Heart left ventricle (tissue), 16 donors: Measurements from ENCODE around the gene MARK4. TPM values are rescaled to one million over a fixed set of nuclear protein-coding genes. Genes with fewer than 3 reads are reported as not detected.

Experiments used
- ATAC-seq, 4 donors: fragments of 200-7000 bp; cut with Tn5 transposase; one replicate each; pipeline ENCODE4 v1.9.1; 2020 to 2022; ENCODE audit warnings: moderate library complexity in 4 of 4, mild to moderate bottlenecking in 3 of 4, moderate number of reproducible peaks in 1 of 4
- DNase-seq, 5 donors: peaks; one replicate each; pipeline ENCODE4 v3.0.0-alpha.2; 2020
- H3K27ac ChIP-seq, 12 donors: fragments of 200-600 bp; sonication (generic) in 4 of 12; one replicate each; pipeline versions ENCODE4 v1.5.0 to v1.8.0; 2016 to 2022; ENCODE audit warnings: mild to moderate bottlenecking in 2 of 12
- H3K27me3 ChIP-seq, 9 donors: fragments of 200-600 bp; sonication (generic) in 2 of 9; one replicate each; pipeline versions ENCODE4 v1.5.1 to v1.8.0; 2016 to 2022; ENCODE audit warnings: mild to moderate bottlenecking in 3 of 9
- H3K36me3 ChIP-seq, 9 donors: fragments of 200-600 bp; sonication (generic) in 2 of 9; one replicate each; pipeline versions ENCODE4 v1.5.0 to v1.8.0; 2018 to 2022; ENCODE audit warnings: mild to moderate bottlenecking in 2 of 9
- H3K4me1 ChIP-seq, 12 donors: fragments of 200-600 bp; sonication (generic) in 4 of 12; one replicate each; pipeline versions ENCODE4 v1.5.0 to v1.8.0; 2016 to 2022; ENCODE audit warnings: mild to moderate bottlenecking in 3 of 12
- H3K4me3 ChIP-seq, 12 donors: fragments of 200-600 bp; sonication (generic) in 4 of 12; one replicate each; pipeline versions ENCODE4 v1.5.0 to v1.8.0; 2017 to 2022; ENCODE audit warnings: mild to moderate bottlenecking in 9 of 12, moderate library complexity in 4 of 12
- H3K9me3 ChIP-seq, 12 donors: fragments of 200-600 bp; sonication (generic) in 4 of 12; one replicate each; pipeline versions ENCODE4 v1.5.0 to v1.8.0; 2016 to 2022; ENCODE audit warnings: mild to moderate bottlenecking in 1 of 12
- POLR2A ChIP-seq, 2 donors: fragments of 450-650 bp; IDR thresholded peaks; one replicate each; pipeline ENCODE4 v1.6.1; 2017; ENCODE audit warnings: antibody characterized with exemption in 2 of 2, mild to moderate bottlenecking in 2 of 2, moderate library complexity in 2 of 2
- WGBS, 4 donors: extraction: QIAGEN DNeasy Blood & Tissue Kit in 2 of 4; methylation state at CpG; one replicate each; pipeline versions ENCODE4 v1.1.5 to v1.1.7; 2013 to 2018; 5-methylcytosine and 5-hydroxymethylcytosine counted together
- intact Hi-C, 10 donors: fragments of 100-400 bp; cut with DNase I; formaldehyde crosslinking; loops; one replicate each; pipeline versions ENCODE4 v1.11.1 to v1.14.2; 2022
- polyA plus RNA-seq, 2 donors: library from polyadenylated mRNA; stranded (reverse); fragments of 200-250 nt; gene quantifications; one replicate each; pipeline ENCODE4 v1.2.3, GENCODE V29; 2013
- total RNA-seq, 9 donors: library from RNA; depleted of rRNA in 2 of 9; stranded (reverse); fragments of >200 nt in 2 of 9; fragmentation: NEBNext Ultra II Directional in 3 of 9; extraction: Animal tissue kit (Norgen Biotek cat#: 25700) in 3 of 9; gene quantifications; one replicate each; pipeline versions ENCODE4 v1.1.0 to v1.2.4, GENCODE V29; 2016 to 2023
- TF ChIP-seq, protein P1 (sequence below), 12 donors: fragments of 200-600 bp; sonication (generic) in 4 of 12; IDR thresholded peaks; one replicate each; pipeline versions ENCODE4 v1.5.0 to v1.8.0; 2018 to 2022; ENCODE audit warnings: antibody characterized with exemption in 12 of 12, mild to moderate bottlenecking in 5 of 12
- donor health status: ischemic (EF 13 %, LVEDD 7.1; RV severe dilation, severe dysfunction).
- donor health status: healthy with polysubstance abuse.
- donor health status: DM: no; HTN: yes; CAD: no.
- donor health status: DM: no; HTN: no; CAD: no.
- donor health status: ischemic (EF 25% LVEDD 6.9; RV normal size, moderate dysfunction).
- donor health status: ischemic (EF 25% LVEDD 5.7; RV mildly dilated, moderate dysfunction).
- donor health status: healthy.
- donor health status: DM: yes; HTN: yes; CAD: no.
- donor health status: ischemic (EF 35%, LVEDD 5.7; RV mildly dilated, moderate dysfunction).
- donor health status: nonischemic (EF 11% LVEDD 7.7; RV severe dilation, severe dysfunction).
- donor health status: DM: yes; HTN: yes; CAD: no.
- donor health status: PGD.
- donor health status: ischemic (EF 29% LVEDD 5.4; RV normal size, mild dysfunction).
- donor health status: nonischemic (EF 23%, LVEDD 6.1; RV moderate dilation, normal function).

MARK4 gene
- total and polyA plus RNA-seq, 11 donors: 18.0 to 46.9 (median 28.6) TPM

DNA sequence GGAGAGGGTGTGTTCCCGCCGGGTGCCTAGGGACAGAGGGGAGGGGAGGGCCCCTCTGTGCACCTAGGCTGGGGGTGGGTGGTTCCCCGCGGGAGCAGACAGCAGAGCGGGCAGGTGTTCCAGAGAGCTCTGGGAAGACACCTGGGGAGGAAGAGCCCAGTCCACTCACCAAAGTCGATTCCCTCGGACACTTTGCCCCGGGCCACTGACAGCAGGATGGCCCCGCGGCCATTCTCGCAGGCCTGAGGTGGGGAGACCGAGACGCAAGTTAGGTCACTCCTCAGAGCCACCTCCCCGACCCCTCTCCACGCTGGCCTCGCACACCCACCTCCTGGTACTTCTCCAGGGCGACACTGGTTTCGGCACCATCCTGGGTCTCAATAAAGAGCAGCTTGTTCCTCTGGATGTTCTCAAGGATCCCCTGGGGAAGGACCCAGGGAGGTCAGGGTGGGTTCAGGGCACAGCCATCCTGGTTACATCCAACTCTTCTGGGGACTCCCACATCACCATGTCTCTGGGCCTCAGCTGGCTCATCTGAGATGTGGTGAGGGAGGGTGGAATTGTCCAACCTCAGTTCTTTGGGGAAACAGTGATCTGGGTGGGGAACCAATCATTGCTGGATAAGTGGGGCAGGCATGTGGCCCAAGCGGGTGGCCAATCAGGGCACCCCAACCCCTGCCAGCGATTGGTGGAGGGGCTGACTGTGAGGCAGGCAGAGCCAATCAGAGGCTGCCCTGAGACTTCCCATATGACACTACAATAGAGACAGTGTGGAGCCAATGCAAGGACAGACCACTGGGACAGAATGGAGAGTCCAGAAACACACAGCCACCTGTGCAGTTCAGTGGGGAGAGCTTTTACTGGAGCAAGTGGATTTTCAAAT, 102.1 kb downstream of the MARK4 start:
- DNase-seq (no peak), ATAC-seq (no peak)
- no peak overlapping the region for H3K4me3 ChIP-seq
- H3K36me3 ChIP-seq: peaks cover 0 to 56% (median 28%) of the 10 kb centered on the region in 9 donors
- no peaks in the 10 kb centered on the region for H3K27me3 ChIP-seq
- WGBS, 4 donors: 91 to 93% (median 92%) methylated on average over 19 to 20 of the region's 20 CpGs
- intact Hi-C loops: no loop called here
- H3K9me3 ChIP-seq: no peaks in the 10 kb centered on the region
- no peak overlapping the region for H3K27ac ChIP-seq
- no peaks in the 10 kb centered on the region for H3K4me1 ChIP-seq
- TF ChIP-seq POLR2A (IDR thresholded peaks at IDR 0.05): no peak
- TF ChIP-seq, protein P1, sequence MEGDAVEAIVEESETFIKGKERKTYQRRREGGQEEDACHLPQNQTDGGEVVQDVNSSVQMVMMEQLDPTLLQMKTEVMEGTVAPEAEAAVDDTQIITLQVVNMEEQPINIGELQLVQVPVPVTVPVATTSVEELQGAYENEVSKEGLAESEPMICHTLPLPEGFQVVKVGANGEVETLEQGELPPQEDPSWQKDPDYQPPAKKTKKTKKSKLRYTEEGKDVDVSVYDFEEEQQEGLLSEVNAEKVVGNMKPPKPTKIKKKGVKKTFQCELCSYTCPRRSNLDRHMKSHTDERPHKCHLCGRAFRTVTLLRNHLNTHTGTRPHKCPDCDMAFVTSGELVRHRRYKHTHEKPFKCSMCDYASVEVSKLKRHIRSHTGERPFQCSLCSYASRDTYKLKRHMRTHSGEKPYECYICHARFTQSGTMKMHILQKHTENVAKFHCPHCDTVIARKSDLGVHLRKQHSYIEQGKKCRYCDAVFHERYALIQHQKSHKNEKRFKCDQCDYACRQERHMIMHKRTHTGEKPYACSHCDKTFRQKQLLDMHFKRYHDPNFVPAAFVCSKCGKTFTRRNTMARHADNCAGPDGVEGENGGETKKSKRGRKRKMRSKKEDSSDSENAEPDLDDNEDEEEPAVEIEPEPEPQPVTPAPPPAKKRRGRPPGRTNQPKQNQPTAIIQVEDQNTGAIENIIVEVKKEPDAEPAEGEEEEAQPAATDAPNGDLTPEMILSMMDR (IDR thresholded peaks at IDR 0.05): no peak

DNA sequence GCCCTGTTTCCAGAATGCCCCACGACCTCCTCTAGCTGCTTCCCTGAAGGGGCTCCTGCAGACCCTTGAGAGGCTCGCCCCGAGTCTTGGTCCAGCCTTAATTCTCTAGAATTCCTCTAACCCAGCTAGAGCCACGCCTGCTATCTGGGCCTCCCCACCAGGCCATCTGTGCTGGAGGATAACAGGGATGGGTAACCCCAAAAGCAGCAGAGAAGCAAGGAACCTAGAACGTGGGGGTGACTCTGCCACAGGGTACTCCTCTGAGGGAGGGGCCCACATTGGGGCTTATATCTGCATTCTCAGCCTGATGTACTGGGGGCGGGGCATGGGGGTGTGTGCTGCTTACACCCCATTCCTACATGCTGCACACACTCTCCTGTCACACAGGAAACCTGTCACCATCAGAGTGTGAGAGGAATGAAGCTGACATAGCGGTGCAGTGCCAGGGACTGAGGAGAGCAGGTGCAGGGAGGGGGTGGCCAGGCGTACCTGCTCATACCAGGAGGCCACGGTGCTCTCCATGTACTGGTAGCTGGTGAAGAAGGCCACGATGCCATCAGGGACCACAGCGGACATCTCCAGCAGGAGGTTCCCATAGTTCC, 103.3 kb downstream of the MARK4 start:
- no peak overlapping the region for H3K27ac ChIP-seq
- ATAC-seq (no peak), DNase-seq (no peak)
- no peak for TF ChIP-seq POLR2A (IDR thresholded peaks at IDR 0.05)
- TF ChIP-seq, protein P1 (IDR thresholded peaks at IDR 0.05): no peak
- no peaks in the 10 kb centered on the region for H3K27me3 ChIP-seq
- H3K9me3 ChIP-seq: no peaks in the 10 kb centered on the region
- H3K36me3 ChIP-seq: peaks cover 0 to 58% (median 28%) of the 10 kb centered on the region in 9 donors
- WGBS, 4 donors: 90 to 94% (median 92%) methylated on average over 10 to 11 of the region's 11 CpGs
- H3K4me3 ChIP-seq: no peak overlapping the region
- intact Hi-C loops: no loop called here
- no peaks in the 10 kb centered on the region for H3K4me1 ChIP-seq

Other genes starting within 250 kb of the MARK4 start
- 10 to 100 TPM in 2 of 9 donors, 1 to 10 TPM in 7; 2.8 to 23.2 (median 6.7) TPM for gene RELB, start 249.8 kb upstream of the MARK4 start, total RNA-seq
- gene RELB, start 249.8 kb upstream of the MARK4 start, polyA plus RNA-seq: 10 to 100 TPM in 1 of 2 donors, 1 to 10 TPM in 1; 1.6 to 15.0 TPM
- gene CLASRP, start 212.2 kb upstream of the MARK4 start, total RNA-seq: 10 to 100 TPM; 26.0 to 68.2 (median 32.4) TPM
- gene CLASRP, start 212.2 kb upstream of the MARK4 start, polyA plus RNA-seq: 10 to 100 TPM; 25.8 to 47.5 TPM
- 1 to 10 TPM in 1 of 9 donors, under 1 TPM in 6, not detected in 2; 0.16 to 1.2 (median 0.36) TPM for gene ZNF296, start 174.8 kb upstream of the MARK4 start, total RNA-seq
- gene ZNF296, start 174.8 kb upstream of the MARK4 start, polyA plus RNA-seq: under 1 TPM; 0.19 to 0.46 TPM
- 10 to 100 TPM; 11.4 to 22.0 (median 17.0) TPM for gene GEMIN7, start 172.0 kb upstream of the MARK4 start, total RNA-seq
- 10 to 100 TPM; 25.0 to 40.8 TPM for gene GEMIN7, start 172.0 kb upstream of the MARK4 start, polyA plus RNA-seq
- gene PPP1R37, start 158.1 kb upstream of the MARK4 start, total RNA-seq: 10 to 100 TPM; 16.0 to 33.7 (median 17.1) TPM
- gene PPP1R37, start 158.1 kb upstream of the MARK4 start, polyA plus RNA-seq: 10 to 100 TPM; 24.0 to 27.9 TPM
- gene NKPD1, start 90.3 kb upstream of the MARK4 start, total RNA-seq: under 1 TPM in 3 of 9 donors, not detected in 6; 0.09 to 0.28 (median 0.09) TPM
- under 1 TPM in 1 of 2 donors, not detected in 1; 0.18 TPM for gene NKPD1, start 90.3 kb upstream of the MARK4 start, polyA plus RNA-seq
- 10 to 100 TPM in 8 of 9 donors, 1 to 10 TPM in 1; 7.7 to 22.8 (median 18.6) TPM for gene TRAPPC6A, start 73.0 kb upstream of the MARK4 start, total RNA-seq
- gene TRAPPC6A, start 73.0 kb upstream of the MARK4 start, polyA plus RNA-seq: 10 to 100 TPM; 12.3 to 19.2 TPM
- gene BLOC1S3, start 72.5 kb upstream of the MARK4 start, total RNA-seq: 1 to 10 TPM; 2.9 to 8.1 (median 4.8) TPM
- 1 to 10 TPM; 2.0 to 8.0 TPM for gene BLOC1S3, start 72.5 kb upstream of the MARK4 start, polyA plus RNA-seq
- 1 to 10 TPM in 4 of 9 donors, under 1 TPM in 5; 0.32 to 2.5 (median 0.85) TPM for gene EXOC3L2, start 5.9 kb upstream of the MARK4 start, total RNA-seq
- 1 to 10 TPM in 1 of 2 donors, under 1 TPM in 1; 0.88 to 1.3 TPM for gene EXOC3L2, start 5.9 kb upstream of the MARK4 start, polyA plus RNA-seq
- over 10,000 TPM in 1 of 9 donors, 1,000 to 10,000 TPM in 8; 1,947 to 11,128 (median 3,786) TPM for gene CKM, start 71.6 kb downstream of the MARK4 start, total RNA-seq
- 1,000 to 10,000 TPM; 1,885 to 6,019 TPM for gene CKM, start 71.6 kb downstream of the MARK4 start, polyA plus RNA-seq
- under 1 TPM in 4 of 9 donors, not detected in 5; 0.12 to 0.69 (median 0.30) TPM for gene KLC3, start 89.5 kb downstream of the MARK4 start, total RNA-seq
- gene KLC3, start 89.5 kb downstream of the MARK4 start, polyA plus RNA-seq: under 1 TPM in 1 of 2 donors, not detected in 1; 0.32 TPM
- 10 to 100 TPM in 8 of 9 donors, 1 to 10 TPM in 1; 9.8 to 24.1 (median 13.9) TPM for gene ERCC2, start 119.3 kb downstream of the MARK4 start, total RNA-seq
- gene ERCC2, start 119.3 kb downstream of the MARK4 start, polyA plus RNA-seq: 1 to 10 TPM; 5.8 to 8.4 TPM
- gene PPP1R13L, start 153.8 kb downstream of the MARK4 start, total RNA-seq: 100 to 1,000 TPM in 7 of 9 donors, 10 to 100 TPM in 2; 92.3 to 400 (median 139) TPM
- 100 to 1,000 TPM; 102 to 174 TPM for gene PPP1R13L, start 153.8 kb downstream of the MARK4 start, polyA plus RNA-seq
- 10 to 100 TPM in 1 of 9 donors, 1 to 10 TPM in 8; 4.4 to 10.6 (median 6.9) TPM for gene POLR1G, start 155.4 kb downstream of the MARK4 start, total RNA-seq
- gene POLR1G, start 155.4 kb downstream of the MARK4 start, polyA plus RNA-seq: 1 to 10 TPM; 6.7 to 8.5 TPM
- gene ERCC1, start 172.6 kb downstream of the MARK4 start, total RNA-seq: 100 to 1,000 TPM; 104 to 156 (median 121) TPM
- 100 to 1,000 TPM; 120 to 294 TPM for gene ERCC1, start 172.6 kb downstream of the MARK4 start, polyA plus RNA-seq
- 100 to 1,000 TPM in 1 of 9 donors, 10 to 100 TPM in 1, 1 to 10 TPM in 4, under 1 TPM in 3; 0.23 to 107 (median 1.1) TPM for gene FOSB, start 216.7 kb downstream of the MARK4 start, total RNA-seq
- 1 to 10 TPM; 1.4 to 8.0 TPM for gene FOSB, start 216.7 kb downstream of the MARK4 start, polyA plus RNA-seq
- gene RTN2, start 245.8 kb downstream of the MARK4 start, total RNA-seq: 10 to 100 TPM; 12.9 to 33.0 (median 26.9) TPM
- gene RTN2, start 245.8 kb downstream of the MARK4 start, polyA plus RNA-seq: 10 to 100 TPM; 12.1 to 14.2 TPM
- gene PPM1N, start 247.2 kb downstream of the MARK4 start, total RNA-seq: 1 to 10 TPM in 1 of 9 donors, under 1 TPM in 3, not detected in 5; 0.56 to 2.7 (median 0.65) TPM
- under 1 TPM; 0.23 to 0.78 TPM for gene PPM1N, start 247.2 kb downstream of the MARK4 start, polyA plus RNA-seq